ENCODE measurements around the gene DCAF8L1.
"Not testable (repeated sequence)": the region's sequence is repeated elsewhere in the genome, so short reads cannot be mapped to it uniquely, and the experiment has no call there.

The DCAF8L1 gene

DNA sequence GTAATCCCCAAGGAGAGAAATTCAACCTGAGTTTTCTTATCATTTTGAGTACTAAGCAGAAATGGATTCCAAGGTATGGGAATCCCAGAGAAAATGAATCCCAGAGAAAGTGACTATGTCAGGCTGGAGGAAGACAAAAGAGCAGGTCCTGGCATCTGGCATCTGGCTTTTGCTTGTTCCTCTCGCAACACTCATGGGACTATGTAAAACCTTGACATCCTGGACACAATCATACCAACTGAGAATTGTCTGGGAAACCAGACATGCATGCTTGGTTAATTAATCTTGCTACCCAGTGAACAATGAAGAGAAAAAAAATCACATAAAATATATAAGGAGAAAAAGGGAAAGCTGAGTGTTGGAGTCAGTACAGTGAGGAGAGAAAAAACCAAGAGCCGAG lies 12.9 kb downstream of the DCAF8L1 start:
- no peaks in the 10 kb centered on the region for H3K36me3 Mint-ChIP-seq (ENCODE audit: insufficient read depth)
- DNase-seq (ENCODE audit: low spot score in 2 of 2) = no peak
- H3K4me3 Mint-ChIP-seq = no peak overlapping the region
- H3K27ac Mint-ChIP-seq (ENCODE audit: low read depth) = no peak overlapping the region
- H3K27me3 Mint-ChIP-seq = no peaks in the 10 kb centered on the region
- no peaks in the 10 kb centered on the region for H3K4me1 Mint-ChIP-seq
- ATAC-seq (replicated peaks; ENCODE audit: extremely low read depth, poor library complexity, severe bottlenecking) = no peak
- H3K9me3 Mint-ChIP-seq = peaks cover 6% of the 10 kb centered on the region

DNA sequence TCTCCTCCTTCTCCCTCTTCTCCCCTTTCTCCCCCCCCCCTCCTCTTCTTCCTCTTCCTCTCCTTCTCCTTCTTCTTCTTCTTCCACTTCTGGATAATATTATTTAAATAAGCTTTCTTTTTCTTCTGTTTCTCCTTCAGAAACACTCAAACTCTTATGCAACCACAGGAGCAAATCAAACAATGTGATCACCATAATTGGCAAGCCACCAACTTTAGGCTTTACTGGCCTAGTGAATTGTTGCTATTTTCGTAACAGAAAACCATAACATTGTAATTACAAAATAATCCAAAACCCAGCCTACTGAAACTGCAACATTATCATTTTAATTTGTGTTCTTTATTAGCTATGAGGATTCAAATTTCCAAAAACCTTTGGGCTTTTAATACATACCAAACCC lies 14.3 kb downstream of the DCAF8L1 start:
- H3K27ac Mint-ChIP-seq (ENCODE audit: low read depth) = no peak overlapping the region
- no peaks in the 10 kb centered on the region for H3K4me1 Mint-ChIP-seq
- ATAC-seq (replicated peaks; ENCODE audit: extremely low read depth, poor library complexity, severe bottlenecking) = no peak
- no peak overlapping the region for H3K4me3 Mint-ChIP-seq
- H3K36me3 Mint-ChIP-seq (ENCODE audit: insufficient read depth) = no peaks in the 10 kb centered on the region
- H3K27me3 Mint-ChIP-seq = no peaks in the 10 kb centered on the region
- peaks cover 6% of the 10 kb centered on the region for H3K9me3 Mint-ChIP-seq
- no peak for DNase-seq (ENCODE audit: low spot score in 2 of 2)

DNA sequence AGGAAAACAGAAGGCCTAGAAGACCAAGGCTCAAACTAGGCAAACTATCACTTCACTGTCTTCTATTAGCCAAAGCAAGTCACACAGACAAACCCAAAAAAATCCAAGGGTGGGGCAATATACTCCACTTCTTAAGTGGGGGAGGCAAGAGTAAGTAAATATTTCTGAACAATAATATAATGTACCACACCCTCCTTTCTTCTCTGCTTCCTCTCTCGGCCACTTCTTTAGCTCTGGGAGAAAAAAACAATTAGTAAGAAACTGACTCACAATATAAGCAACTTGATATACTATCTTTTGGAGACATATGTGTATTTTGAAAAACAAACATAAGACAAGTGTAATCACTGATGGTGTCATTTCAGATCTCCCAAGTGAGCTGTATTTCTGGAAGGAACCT lies 14.8 kb downstream of the DCAF8L1 start:
- H3K27me3 Mint-ChIP-seq = no peaks in the 10 kb centered on the region
- no peaks in the 10 kb centered on the region for H3K36me3 Mint-ChIP-seq (ENCODE audit: insufficient read depth)
- H3K27ac Mint-ChIP-seq (ENCODE audit: low read depth) = no peak overlapping the region
- ATAC-seq (replicated peaks; ENCODE audit: extremely low read depth, poor library complexity, severe bottlenecking) (no peak), DNase-seq (ENCODE audit: low spot score in 2 of 2) (no peak)
- H3K4me1 Mint-ChIP-seq = no peaks in the 10 kb centered on the region
- peaks cover 4% of the 10 kb centered on the region for H3K9me3 Mint-ChIP-seq
- no peak overlapping the region for H3K4me3 Mint-ChIP-seq

DNA sequence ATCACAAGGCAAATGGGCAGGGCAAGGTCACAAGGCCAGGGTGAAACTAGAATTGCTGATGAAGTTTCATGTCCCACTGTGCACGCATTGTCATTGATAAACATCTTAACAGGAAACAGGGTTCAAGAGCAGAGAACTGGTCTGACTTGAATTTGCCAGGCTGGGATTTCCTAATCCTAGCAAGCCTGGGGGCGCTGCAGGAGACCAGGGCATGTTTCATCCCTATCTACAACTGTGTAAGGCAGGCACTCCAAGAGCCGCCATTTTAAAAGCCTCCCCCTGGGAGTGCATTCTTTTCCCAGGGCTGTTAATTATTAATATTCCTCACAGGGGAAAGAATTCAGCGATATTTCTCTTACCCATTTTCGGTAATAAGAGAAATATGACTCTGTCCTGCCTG lies 15.9 kb downstream of the DCAF8L1 start:
- not testable (repeated sequence) for H3K4me1 Mint-ChIP-seq; DNase-seq (ENCODE audit: low spot score in 2 of 2); H3K36me3 Mint-ChIP-seq (ENCODE audit: insufficient read depth); H3K27ac Mint-ChIP-seq (ENCODE audit: low read depth); H3K4me3 Mint-ChIP-seq; H3K9me3 Mint-ChIP-seq; H3K27me3 Mint-ChIP-seq; ATAC-seq (replicated peaks; ENCODE audit: extremely low read depth, poor library complexity, severe bottlenecking)

DNA sequence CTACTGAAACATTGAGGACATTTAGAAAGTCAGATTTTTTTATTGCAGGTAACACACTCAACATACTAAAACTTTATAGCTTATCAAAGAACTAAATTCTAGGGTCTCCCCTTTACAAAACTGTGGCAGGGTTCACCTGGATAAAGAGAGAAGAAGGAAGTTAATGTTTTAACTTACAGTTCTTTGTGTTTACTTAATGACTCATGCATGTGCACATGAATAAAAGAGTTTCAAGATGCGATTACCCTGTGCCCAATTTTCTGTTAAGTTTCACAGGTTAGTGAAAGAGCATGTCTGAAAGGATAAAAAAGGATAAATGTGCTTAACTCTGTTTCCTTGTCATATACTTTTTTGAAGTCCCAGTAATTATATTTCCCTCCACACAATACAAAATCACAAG lies 16.8 kb downstream of the DCAF8L1 start:
- Mint-ChIP-seq H3K4me3 (no peak overlapping the region), H3K36me3 (ENCODE audit: insufficient read depth) (no peaks in the 10 kb centered on the region), H3K4me1 (no peaks in the 10 kb centered on the region), H3K27me3 (no peaks in the 10 kb centered on the region), H3K9me3 (no peaks in the 10 kb centered on the region), H3K27ac (ENCODE audit: low read depth) (no peak overlapping the region)
- no peak for ATAC-seq (replicated peaks; ENCODE audit: extremely low read depth, poor library complexity, severe bottlenecking)
- DNase-seq (ENCODE audit: low spot score in 2 of 2) = no peak

DNA sequence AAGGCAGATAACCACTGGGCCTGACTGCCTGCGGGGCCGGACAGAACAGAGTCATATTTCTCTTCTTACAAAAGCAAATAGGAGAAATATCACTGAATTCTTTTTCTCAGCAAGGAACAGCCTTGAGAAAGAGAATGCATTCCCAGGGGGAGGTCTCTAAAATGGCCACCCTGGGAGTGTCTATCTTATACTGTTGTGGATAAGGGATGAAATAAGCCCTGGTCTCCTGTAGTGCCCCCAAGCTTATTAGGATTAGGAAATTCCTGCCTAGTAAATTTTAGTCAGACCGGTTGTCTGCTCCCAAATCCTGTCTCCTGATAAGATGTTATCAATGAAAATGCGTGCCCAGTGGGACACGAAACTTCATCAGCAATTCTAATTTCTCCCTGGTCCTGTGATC lies 20.8 kb downstream of the DCAF8L1 start:
- not testable (repeated sequence) for ATAC-seq (replicated peaks; ENCODE audit: extremely low read depth, poor library complexity, severe bottlenecking); DNase-seq (ENCODE audit: low spot score in 2 of 2); H3K4me1 Mint-ChIP-seq; H3K9me3 Mint-ChIP-seq; H3K27ac Mint-ChIP-seq (ENCODE audit: low read depth); H3K4me3 Mint-ChIP-seq; H3K36me3 Mint-ChIP-seq (ENCODE audit: insufficient read depth); H3K27me3 Mint-ChIP-seq

DNA sequence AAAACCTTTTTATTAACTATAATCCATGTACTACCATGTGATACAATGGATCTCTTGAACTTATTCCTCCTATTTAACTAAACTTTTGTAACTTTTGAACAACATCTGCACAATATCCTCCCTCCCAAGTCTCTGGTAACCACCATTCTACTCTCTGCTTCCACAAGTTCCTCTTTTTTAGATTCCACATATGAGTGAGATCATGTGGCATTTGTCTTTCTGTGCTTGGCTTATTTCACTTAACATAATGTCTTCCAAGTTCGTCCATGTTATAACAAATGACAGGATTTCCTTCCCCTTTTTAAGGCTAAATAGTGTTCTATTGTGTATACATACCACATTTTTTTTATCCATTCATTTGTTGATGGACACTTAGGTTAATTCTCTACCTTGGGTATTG lies 28.1 kb downstream of the DCAF8L1 start:
- ATAC-seq (replicated peaks; ENCODE audit: extremely low read depth, poor library complexity, severe bottlenecking) (no peak), DNase-seq (ENCODE audit: low spot score in 2 of 2) (no peak)
- H3K4me3 Mint-ChIP-seq = no peak overlapping the region
- no peaks in the 10 kb centered on the region for H3K4me1 Mint-ChIP-seq
- no peaks in the 10 kb centered on the region for H3K36me3 Mint-ChIP-seq (ENCODE audit: insufficient read depth)
- H3K9me3 Mint-ChIP-seq = peaks cover 19% of the 10 kb centered on the region
- H3K27me3 Mint-ChIP-seq = no peaks in the 10 kb centered on the region
- no peak overlapping the region for H3K27ac Mint-ChIP-seq (ENCODE audit: low read depth)

DNA sequence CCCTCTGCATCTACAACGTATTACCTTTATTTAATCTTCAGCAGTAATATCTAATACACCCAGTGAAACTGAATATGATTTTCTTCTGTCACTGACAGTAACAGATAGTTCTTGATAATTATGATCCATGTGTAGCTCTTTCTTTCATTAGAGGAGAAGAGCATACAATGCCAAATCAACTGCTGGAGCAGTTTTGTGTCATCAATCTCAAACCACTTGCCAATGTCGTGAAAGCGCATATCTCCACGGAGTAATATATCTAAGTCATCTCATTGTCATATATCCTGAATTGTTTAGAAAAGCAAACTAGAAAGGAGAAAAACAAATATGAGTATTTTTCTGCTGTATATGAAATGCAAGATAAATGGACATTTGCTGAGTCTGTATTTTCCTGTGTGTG lies 47.9 kb downstream of the DCAF8L1 start:
- no peak overlapping the region for H3K4me3 Mint-ChIP-seq
- ATAC-seq (replicated peaks; ENCODE audit: extremely low read depth, poor library complexity, severe bottlenecking) (no peak), DNase-seq (ENCODE audit: low spot score in 2 of 2) (no peak)
- H3K36me3 Mint-ChIP-seq (ENCODE audit: insufficient read depth) = no peaks in the 10 kb centered on the region
- no peak overlapping the region for H3K27ac Mint-ChIP-seq (ENCODE audit: low read depth)
- H3K9me3 Mint-ChIP-seq = no peaks in the 10 kb centered on the region
- H3K27me3 Mint-ChIP-seq = no peaks in the 10 kb centered on the region
- no peaks in the 10 kb centered on the region for H3K4me1 Mint-ChIP-seq
